Stimulated activated CD4-positive, alpha-beta T cell treated with anti-CD3 and anti-CD28 coated beads, Interleukin-1b, Interleukin-23, amount 100 ng/mL, for 1 hour (primary cell): ENCODE measurements around the gene NXN.
"Not testable (repeated sequence)": the region's sequence is repeated elsewhere in the genome, so short reads cannot be mapped to it uniquely, and the experiment has no call there.

ENCODE experiments used
- DNase-seq, 2 donors: peaks; one replicate each; pipeline ENCODE4 v3.0.0-alpha.2; 2020; ENCODE audit warnings: low read depth in 2 of 2

The NXN gene

DNA sequence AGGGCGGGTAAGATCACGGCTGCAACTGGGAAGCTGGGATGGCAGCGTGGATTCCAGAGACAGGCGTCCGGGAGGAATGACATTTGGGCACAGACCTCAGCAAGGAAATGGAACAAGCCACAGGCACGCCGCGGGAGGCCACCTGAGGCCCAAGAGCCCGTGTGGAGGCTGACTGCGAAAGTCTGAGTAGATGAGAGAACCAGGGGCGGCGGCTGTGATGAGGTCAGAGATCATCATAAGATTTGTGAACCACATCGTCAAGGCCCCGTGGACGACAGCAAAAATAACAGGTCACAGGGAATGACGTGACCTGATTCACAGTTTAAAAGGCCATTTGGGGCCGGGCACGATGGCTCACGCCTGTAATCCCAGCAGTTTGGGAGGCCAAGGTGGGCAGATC is 149.2 kb downstream of the NXN start:
- DNase-seq, result no peak

DNA sequence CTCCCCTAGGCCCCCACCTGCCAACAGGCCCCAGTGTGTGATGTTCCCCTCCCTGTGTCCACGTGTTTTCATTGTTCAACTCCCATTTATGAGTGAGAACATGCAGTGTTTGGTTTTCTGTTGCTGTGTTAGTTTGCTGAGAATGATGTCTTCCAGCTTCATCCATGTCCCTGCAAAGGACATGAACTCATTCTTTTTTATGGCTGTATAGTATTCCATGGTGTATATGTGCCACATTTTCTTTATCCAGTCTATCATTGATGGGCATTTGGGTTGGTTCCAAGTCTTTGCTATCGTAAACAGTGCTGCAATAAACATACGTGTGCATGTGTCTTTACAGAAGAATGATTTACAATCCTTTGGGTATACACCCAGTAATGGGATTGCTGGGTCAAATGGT is 150.0 kb downstream of the NXN start:
- DNase-seq, result not testable (repeated sequence)

DNA sequence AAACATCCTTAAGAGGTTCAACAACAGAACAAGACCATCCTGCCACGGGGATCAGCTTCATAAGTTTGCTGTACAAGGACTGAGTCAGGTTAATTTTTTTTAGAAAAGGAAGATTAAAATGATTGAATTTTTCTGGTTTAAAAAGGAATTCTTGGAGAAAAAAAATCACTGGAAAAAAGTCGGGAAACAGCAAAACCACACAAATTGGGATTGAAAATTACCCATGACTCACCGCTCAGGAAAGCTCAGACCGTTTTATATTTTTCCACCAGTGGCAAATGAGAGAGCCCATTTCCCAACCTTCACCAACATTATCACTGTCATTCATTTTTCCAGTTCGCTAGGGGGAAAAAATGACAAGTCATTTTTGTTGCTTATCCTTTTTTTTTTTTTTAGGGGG is 150.8 kb downstream of the NXN start:
- DNase-seq, result no peak

DNA sequence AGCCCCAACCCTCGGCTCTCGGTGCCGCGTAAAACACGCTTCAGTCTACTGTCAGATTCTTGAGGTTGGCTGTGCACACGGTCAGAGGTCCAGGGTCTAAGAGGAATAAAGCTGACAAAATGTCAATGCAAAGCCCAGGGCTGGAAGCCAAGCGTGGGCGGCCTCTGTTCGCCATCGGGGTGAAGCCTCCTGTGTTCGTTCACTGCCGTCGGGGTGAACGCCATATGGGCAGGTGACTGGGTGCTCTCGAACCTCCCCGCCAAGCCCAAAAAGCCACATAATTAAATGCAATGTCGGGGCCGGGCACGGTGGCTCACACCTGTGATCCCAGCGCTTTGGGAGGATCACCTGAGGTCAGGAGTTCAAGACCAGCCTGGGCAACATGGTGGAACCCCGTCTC is 152.8 kb downstream of the NXN start:
- no peak for DNase-seq

DNA sequence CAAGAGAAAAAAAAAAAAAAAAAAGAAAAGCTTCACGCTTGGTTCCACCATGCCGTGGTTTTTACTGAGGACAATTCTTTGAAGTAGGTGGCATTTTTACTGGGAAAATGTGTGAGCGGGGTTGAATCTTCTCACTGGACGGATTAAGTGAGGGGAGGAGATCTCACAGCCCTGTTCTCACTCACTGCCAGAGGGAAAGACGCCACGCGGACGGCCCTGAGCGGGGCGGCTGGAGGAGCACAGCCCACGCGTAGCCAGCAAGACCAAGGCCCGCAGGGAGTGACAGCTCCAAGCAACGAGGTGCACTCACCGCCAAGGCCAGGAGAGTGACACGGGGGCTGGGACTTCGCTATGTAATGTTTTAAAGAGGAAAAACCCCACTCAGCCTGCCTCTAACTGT is 154.4 kb downstream of the NXN start:
- no peak for DNase-seq

DNA sequence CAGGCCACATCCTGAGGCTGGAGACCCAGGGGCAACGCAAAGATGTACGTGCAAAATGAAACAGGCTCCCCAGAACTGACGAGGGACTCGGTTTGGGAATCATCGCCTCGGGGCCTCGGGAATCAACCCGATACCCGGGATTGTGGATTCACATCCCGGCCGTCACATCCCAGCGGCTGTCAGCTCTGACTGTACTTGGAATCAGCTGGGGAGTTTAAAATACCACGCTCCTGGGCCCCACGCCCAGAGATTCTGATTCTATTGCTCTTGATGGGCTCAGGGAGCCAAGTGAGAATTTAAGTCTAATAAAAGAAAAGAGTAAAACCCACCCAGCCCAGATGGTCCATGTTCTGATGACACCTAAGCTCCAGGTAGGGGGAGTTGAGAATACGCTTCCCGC is 155.2 kb downstream of the NXN start:
- no peak for DNase-seq

DNA sequence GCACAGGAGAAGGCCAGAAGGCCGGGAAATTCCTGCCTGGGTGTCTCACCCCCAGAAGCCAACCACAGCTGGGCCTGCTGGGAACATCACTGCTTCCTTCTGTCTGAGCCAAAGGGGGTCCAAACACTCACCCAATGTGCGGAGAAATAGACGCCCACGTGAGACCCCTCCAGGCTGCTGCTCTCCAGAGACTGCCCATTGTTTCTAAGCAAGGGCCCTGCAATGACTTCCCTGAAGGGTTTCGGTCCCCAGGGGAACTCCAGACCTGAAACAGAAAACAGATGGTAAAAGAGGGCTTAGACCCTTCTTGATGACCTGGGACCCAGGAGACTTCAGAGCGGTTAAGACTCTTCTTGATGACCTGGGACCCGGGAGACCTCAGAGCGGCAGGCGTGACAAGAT is 156.1 kb downstream of the NXN start:
- no peak for DNase-seq

DNA sequence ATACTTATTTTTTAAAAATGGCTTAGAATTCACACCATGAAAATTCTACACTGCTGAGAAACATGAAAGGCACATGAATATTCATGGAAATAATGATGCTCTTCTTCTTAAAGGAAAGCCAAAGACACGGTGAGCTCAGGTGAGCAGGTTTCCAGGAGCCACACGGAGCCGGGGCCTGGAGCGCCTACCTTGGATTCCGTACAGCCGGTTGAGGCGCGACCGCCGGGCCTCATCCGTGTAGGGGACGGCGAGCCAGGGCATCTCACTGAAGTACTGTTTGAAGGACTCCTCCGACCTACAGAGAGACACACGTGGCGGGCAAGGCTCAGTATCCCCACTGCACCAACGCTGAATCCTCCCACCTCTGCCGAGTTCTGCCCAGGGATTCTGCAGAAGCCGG is 160.3 kb downstream of the NXN start:
- no peak for DNase-seq

DNA sequence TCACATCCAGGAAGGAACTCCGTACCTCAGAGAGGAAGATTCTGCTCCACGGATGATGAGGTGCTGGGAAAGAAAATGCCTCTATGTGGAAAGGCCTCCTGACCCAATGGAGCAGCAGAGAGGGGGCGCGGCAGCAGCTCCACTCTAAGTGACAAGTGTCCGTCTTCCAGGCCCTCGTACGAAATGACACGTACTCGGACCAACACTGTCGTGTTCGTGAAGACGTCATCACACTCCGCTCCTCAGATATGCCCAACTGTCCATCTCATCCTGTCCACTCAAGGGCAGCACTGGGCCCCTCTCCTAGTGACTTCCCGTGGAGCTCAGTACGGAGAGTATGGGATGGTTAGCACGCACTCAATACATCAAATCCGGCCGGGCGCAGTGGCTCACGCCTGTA is 165.2 kb downstream of the NXN start:
- DNase-seq, result no peak

DNA sequence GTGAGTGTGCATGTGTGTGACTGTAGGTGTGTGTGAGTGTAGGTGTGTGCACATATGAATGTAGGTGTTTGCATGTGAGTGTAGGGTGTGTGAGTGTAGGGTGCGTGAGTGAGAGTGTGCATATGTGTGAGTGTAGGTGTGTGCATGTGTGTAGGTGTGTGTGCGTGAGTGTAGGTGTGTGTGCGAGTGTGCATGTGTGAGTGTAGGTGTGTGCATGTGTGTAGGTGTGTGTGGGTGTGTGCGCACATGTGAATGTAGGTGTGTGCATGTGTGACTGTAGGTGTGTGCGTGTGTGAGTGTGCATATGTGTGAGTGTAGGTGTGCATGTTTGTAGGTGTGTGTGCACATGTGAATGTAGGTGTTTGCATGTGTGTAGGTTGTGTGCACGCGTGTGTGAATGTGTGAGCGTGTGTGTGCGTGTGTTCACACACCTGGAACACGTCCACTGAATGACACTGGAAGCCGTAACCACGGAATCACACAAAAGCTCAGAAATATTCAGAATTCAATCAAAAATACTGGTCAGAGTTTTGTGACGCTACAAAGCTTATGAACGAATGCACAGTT is 166.9 kb downstream of the NXN start:
- no peak for DNase-seq

DNA sequence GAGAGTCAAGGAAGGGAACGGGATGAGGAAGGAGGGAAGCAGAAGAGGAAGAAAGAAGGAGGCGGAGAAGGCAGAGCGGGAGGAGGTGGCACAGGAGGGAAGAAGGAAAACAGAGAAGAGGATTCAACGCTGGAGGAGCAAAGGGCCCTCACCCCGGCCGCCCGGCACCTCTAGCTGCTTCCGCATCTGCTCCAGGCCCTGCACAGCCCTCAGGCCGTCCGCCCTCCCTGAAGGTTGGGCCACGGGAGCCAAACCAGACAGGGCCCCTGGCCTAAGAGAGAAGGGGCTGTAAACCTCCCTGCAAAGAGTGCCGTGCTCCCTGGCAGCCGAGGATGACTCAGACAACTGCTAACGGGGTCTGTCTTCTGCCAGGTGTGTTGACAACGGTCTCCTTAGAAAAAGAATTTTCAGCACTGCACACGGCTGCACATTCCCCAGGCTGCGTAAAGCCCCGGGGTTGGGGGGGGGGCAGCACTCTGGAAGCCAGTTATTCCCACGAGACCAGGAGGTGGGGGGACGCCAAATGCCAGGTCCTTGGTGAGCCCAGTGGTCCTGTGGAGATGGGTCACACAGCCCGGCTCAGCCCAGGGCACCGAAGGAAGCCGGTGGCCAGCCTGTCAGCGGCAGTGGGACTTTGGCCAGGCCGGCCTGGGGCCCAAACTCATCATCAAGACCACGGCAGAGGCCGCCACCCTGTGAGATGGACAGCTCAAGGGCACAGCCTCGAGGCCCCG is 168.4 kb downstream of the NXN start:
- DNase-seq, result no peak

DNA sequence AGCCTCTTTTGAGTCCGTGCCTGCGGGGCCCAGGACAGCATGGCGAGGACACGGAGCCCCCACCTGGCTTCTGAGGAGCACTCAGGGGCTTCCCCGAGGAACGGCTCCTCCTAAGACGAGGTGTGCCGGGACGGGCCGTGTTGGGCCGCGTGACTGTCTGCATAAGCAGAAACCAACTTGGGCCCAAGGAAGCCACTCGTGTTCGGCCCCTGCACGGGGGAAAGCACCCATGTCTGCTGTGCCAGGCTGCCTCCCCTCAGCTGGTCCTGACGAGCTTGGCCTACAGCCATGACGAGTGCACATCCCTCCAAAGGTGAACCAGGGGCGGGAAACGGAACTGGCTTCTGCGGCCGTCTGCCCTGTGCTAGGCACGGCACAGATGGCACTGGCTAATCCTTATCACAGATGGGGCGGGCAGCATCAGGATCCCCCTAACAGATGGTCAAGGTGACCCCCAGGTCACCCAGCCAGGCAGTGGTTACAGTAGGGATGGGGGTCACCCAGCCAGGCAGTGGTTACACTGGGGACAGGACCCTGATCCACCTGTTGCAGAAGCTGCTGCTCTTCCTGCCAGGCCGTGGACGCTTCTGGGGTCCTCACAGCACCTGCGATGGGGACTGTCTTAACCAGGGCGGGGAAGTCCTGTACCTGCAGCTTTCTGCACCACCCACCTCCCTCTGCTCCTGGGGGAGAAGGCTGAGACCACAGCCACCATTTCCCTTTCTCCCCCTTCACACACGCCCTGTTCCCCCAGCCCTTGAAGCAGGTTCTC is 171.9 kb downstream of the NXN start:
- DNase-seq, result no peak

DNA sequence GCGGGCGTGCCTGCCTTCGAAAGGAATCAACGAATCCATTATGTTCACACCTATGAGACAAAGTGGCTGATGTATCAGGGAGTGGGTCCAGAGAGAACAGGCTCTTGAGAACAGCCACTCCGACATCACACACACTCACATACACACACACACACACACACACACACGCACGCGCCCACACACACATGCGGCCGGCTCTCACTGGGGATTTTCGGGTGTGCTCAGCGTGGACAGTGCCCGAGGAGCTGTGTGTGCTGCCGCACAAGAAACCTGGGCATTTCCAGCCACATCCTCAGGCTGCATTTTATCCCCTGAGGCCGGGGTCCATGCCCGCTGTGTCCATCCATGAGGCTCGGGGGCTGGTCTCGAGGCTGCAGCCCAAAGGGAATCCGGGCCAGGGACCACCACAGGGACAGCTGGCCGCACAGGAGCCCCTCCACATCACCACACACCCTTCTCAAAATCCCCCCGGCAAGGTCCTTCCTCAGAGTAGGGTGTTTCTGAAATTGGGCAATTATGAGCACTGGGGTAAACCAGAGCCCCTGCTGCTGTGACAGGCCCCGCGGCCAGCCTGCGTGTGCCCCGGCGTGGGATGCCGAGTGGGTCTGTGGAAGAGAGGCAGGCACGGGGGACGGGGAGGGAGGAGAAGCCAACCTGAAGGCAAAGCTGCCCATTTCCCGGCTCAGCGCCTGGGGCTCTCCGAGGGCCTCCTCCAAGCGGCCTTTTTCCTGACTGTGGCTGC is 172.6 kb downstream of the NXN start:
- no peak for DNase-seq

DNA sequence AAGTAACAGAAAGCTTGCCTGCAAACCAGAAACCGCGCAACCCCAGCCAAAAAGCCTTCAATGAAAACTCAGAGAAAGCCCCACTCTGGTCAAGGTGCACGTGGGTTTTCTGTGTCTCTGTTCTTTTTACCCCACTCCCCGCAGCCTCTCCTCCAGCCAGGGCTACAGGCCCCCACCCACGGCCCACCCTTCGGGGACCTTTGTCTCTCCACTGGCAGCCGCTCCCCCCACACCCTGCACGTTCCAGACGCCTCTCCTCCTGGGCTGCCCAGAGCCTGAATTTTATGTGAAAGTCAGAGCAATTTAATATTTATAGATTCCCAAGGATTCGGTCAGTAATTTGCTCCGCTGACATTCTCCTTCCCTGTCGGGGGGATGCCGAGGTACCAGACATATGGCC is 173.2 kb downstream of the NXN start:
- DNase-seq, result no peak

DNA sequence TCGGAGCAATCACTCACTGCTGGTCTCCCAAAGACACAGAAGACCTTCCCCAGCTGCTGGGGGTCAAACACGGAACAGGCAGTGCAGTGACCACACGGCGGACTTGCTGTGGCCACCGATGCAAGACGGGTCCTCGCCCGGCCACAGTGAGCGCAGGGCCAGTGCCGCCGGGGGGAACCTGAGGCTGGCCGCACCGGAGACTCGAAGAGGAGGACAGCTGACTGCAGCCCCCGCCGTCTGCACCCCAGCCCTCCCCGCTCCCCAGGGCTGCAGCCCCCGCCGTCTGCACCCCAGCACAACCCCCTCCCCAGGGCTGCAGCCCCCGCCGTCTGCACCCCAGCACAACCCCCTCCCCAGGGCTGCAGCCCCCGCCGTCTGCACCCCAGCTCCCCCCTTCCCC is 173.7 kb downstream of the NXN start:
- not testable (repeated sequence) for DNase-seq

DNA sequence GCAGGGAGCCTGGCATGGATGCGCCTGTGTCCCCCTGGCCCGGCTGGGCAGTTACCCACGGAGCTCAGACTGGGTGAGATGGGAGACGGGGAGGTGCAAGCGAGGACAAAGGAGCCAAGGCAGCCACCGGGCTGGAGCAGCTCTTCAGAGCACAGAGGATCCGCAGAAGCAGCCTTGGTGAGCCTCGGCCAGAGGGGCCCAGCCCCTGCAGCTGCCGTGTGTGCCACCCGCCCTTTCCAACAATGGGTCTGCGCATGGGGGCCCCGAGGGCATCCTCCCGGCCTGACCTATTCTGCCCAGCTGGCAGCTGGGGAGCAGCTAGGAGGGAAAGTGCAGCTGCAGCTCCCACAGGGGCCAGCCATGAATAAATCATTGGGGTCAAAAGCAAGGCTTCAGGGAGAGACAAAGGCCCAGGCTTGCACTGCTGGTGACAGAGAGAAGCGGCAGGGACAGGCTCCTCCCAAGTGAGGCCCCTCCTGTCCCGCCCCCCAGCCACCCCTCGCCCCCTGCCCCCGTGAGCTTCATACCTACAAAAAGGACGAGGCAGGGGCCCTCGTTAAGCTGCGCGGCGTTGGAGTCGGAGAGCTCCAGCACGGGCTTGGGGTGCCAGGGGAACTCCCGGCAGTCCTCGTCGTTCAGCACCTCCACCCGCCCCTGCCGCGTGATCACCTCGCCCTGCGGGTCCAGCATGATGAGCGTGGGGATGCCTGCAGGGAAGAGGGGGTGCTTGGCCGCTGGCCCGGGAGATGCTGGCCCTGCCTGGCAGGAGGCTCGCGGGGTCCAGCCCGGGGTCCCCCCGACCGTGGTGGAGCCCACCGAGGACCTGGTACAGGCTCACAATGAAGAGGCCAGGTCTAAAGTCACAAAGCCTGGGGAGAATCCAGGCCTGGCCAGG is 174.8 kb downstream of the NXN start:
- no peak for DNase-seq

DNA sequence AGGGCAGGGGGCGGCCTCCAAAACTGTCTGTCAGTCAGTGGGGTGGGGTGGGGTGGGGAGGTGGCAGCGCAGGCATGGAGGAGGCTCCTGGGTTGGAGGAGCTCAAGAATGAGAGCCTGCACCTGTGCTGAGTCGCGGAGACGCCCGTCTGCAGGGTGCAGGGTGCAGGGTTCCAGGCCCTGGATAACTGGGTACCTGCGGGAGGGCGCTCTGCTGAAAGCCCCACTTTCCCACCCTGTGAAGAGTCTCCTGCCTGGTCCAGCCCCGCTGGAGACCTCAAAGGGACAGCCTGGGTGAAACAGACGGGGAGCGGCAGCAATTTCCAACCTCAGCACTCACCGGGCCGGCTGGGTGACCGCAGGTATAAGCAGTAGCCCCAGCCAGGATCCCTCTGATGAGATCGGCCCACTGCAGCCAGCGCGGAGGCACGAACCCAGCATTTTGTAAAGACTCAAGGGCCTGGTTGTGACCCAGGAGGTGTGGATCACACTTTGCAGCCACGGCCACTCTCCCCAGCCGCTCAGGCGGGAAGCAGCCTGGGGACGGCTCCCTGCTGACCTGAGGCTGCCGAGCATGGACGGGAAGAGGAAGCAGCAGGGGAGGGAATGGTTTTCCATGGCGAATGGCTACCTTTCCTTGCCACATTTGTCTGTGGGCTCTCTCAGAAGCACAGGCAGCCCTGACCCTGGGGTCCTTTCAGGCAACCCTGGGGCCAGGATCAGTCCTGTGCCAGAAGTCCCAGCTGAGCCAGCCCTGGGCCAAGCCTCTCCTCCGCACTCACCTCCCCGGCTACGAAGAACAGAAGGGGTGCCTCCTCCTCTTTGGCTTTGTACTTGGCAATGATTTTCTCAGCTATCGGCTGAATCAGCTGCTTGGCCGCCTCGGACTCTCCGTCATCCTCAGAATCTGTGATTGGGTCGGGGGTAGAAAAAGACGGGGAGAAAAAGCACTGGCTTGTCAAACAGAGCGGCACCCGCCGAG is 176.4 kb downstream of the NXN start:
- no peak for DNase-seq

DNA sequence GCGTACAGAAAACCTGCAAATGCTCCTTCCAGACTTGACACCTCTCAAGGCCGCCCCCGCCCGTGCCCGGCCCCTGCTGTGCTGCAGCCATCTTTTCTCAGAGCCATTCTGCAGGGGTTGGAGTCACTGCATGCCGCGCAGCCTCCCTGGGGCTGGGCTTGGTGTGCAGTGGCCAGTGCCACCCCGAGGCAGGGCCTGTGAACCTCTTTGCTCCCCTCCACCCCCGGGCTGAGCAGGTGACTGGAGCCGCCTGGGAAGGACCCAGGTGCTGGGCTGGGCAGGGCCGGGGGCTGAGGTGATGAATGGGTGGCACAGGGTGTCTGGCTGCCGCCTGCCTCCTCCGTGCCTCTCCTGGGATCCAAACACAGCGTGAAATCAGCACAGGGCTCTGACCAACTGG is 177.1 kb downstream of the NXN start:
- DNase-seq, result no peak

DNA sequence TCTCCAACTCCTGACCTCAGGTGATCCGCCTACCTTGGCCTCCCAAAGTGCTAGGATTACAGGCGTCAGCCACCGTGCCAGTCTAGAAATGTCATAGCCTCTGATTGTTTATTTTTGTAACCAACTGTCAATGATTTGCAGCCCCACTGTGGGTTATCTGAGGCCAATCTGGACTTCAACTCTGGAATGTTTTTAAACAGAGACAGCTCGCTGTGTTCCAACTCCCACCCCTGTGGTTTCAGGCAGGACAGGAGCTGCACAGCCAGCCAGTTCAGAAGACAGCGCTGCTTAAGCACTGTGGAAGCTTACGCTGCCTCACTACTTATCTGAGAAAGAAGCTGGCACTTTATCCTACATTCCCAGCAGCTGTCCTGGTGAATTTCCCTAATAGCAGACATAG is 177.9 kb downstream of the NXN start:
- no peak for DNase-seq
